Colonic mucosa (tissue), 4 donors: Measurements from ENCODE around the gene ATP1B1. TPM values are rescaled to one million over a fixed set of nuclear protein-coding genes. Genes with fewer than 3 reads are reported as not detected.

Experiments
- DNase-seq: peaks from one replicate; pipeline ENCODE4 v3.0.0-alpha.2; 2020
- H3K27ac ChIP-seq: fragments of 200-600 bp; one replicate; pipeline ENCODE4 v1.8.0; 2021
- H3K27me3 ChIP-seq: fragments of 200-600 bp; one replicate; pipeline ENCODE4 v1.8.0; 2021
- H3K36me3 ChIP-seq: fragments of 200-600 bp; one replicate; pipeline ENCODE4 v1.8.0; 2021
- H3K4me1 ChIP-seq: fragments of 200-600 bp; one replicate; pipeline ENCODE4 v1.8.0; 2021; ENCODE audit warnings: mild to moderate bottlenecking
- H3K4me3 ChIP-seq: fragments of 200-600 bp; one replicate; pipeline ENCODE4 v1.8.0; 2021
- H3K9ac ChIP-seq, 2 donors: one replicate each; pipeline ENCODE4 v1.7.0; 2013; ENCODE audit warnings: control low read depth in 2 of 2, low read depth in 2 of 2, low read length in 2 of 2
- H3K9me3 ChIP-seq: fragments of 200-600 bp; one replicate; pipeline ENCODE4 v1.8.0; 2021
- intact Hi-C: fragments of 100-400 bp; cut with DNase I; formaldehyde crosslinking; loops from one replicate; pipeline ENCODE4 v1.14.1; 2022
- total RNA-seq, 2 donors: library from RNA; stranded (reverse); fragmentation: NEBNext Ultra II Directional in 1 of 2; extraction: Animal tissue kit (Norgen Biotek cat#: 25700) in 1 of 2; gene quantifications; one replicate each; pipeline ENCODE4 v1.2.1, GENCODE V29; 2021
- TF ChIP-seq, protein P1 (sequence below): fragments of 200-600 bp; IDR thresholded peaks from one replicate; pipeline ENCODE4 v1.8.0; 2022; ENCODE audit warnings: antibody characterized with exemption, mild to moderate bottlenecking
- donor health status: healthy.
- donor health status: DM: no; HTN: no; CAD: no.
- donor health status: DM: no; HTN: no; CAD: no.

Gene ATP1B1
- total RNA-seq = 100 to 1,000 TPM; 378 to 678 TPM

- H3K9me3 ChIP-seq = no peaks in the 10 kb centered on the region
- intact Hi-C loops = no loop called here
- no peaks in the 10 kb centered on the region for H3K36me3 ChIP-seq
- H3K27ac ChIP-seq = peak within 1 kb of the TSS; percentile 92
- peaks cover 8% of the 10 kb centered on the region for H3K4me1 ChIP-seq
- DNase-seq = peak; percentile 92
- peak within 1 kb of the TSS; percentile 82 for H3K4me3 ChIP-seq
- no peaks in the 10 kb centered on the region for H3K27me3 ChIP-seq
- peak within 1 kb of the TSS; percentile 99 to 100 for H3K9ac ChIP-seq
- TF ChIP-seq, protein P1, sequence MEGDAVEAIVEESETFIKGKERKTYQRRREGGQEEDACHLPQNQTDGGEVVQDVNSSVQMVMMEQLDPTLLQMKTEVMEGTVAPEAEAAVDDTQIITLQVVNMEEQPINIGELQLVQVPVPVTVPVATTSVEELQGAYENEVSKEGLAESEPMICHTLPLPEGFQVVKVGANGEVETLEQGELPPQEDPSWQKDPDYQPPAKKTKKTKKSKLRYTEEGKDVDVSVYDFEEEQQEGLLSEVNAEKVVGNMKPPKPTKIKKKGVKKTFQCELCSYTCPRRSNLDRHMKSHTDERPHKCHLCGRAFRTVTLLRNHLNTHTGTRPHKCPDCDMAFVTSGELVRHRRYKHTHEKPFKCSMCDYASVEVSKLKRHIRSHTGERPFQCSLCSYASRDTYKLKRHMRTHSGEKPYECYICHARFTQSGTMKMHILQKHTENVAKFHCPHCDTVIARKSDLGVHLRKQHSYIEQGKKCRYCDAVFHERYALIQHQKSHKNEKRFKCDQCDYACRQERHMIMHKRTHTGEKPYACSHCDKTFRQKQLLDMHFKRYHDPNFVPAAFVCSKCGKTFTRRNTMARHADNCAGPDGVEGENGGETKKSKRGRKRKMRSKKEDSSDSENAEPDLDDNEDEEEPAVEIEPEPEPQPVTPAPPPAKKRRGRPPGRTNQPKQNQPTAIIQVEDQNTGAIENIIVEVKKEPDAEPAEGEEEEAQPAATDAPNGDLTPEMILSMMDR = peak; percentile 53
Measured at GRCh38 chr1:169106095-169106920, at the start of gene ATP1B1. Gene ATP1B1, plus strand, starts transcription at chr1:169106690. Its CDS starts 140 bp downstream, at chr1:169106830.

DNA sequence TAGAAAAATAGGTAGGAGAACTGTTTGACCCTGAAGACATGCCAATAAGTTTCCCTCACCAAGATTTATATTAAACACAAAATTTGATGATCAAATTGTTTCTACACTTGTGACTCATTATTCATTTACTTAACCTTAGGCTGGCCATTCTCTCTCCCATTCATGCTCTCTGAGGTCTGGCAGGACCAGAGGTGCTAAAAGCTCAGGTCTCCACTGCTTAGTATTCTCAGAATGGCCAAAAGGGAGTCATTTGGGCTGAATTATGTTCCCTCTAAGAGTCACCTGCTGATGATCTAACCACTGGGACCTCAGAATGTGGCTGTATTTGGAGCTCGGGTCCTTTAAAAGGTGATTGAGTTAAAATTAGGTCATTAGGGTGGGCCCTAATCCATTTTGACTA, 47.1 kb upstream of the ATP1B1 start:
- peak overlapping the region; percentile 64 for H3K27ac ChIP-seq
- intact Hi-C loops = no loop called here

GRCh38 chr1:169060043-169060722, 46.3 kb upstream of the ATP1B1 start:
- Histone ChIP-seq H3K9me3 (no peaks in the 10 kb centered on the region), H3K4me3 (no peak overlapping the region), H3K4me1 (no peaks in the 10 kb centered on the region), H3K27me3 (no peaks in the 10 kb centered on the region), H3K36me3 (no peaks in the 10 kb centered on the region), H3K27ac (peak overlapping the region; percentile 64), H3K9ac (no peak overlapping the region)
- TF ChIP-seq, protein P1 = no peak
- intact Hi-C loops = no loop called here
- DNase-seq = peak; percentile 84

More for the DNA sequence above, 47.1 kb upstream of the ATP1B1 start:
- TF ChIP-seq, protein P1 = no peak
- Histone ChIP-seq H3K9me3 (no peaks in the 10 kb centered on the region), H3K27me3 (no peaks in the 10 kb centered on the region), H3K9ac (peak overlapping the region in 1 of 2 donors; percentile 13), H3K4me1 (no peaks in the 10 kb centered on the region), H3K36me3 (no peaks in the 10 kb centered on the region), H3K4me3 (no peak overlapping the region)
- DNase-seq = no peak

DNA sequence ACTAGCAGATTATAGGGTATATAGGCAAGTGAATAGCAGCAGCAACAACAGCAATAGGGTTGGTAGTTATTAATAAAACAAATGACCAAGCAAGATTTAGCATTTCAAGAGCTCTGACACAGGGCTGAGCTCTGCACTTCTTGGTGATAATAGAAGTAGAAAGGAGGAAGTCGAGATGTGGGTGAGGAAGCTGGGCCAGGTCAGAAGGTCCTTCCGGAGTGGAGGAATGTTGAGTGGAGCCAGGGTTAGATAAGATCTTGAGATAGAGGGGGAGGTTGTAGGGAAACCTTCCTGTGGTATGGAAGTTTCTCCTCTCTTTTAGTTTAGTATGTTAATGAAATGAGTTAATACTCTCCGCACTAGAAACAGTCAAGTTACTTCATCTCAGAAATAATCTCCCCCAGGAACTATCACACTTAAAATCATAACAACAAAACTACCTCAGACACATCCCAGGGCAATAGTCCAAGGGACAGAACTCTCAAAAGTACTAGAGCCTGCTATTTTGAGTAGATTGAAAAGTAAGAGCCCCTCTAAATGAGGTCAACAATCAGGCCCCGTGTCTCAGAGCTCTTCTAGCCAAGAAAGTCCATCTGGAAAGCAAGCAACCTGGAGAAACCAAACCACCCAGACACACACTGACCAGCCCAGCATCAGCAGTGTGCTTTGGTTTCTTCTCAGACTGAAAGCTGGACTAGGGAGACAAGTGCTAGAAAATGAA, 45.4 kb upstream of the ATP1B1 start:
- TF ChIP-seq, protein P1 = no peak
- no peak for DNase-seq
- intact Hi-C loops = no loop called here
- Histone ChIP-seq H3K36me3 (no peaks in the 10 kb centered on the region), H3K27me3 (no peaks in the 10 kb centered on the region), H3K9ac (no peak overlapping the region), H3K4me3 (no peak overlapping the region), H3K27ac (peak overlapping the region; percentile 64), H3K4me1 (no peaks in the 10 kb centered on the region), H3K9me3 (no peaks in the 10 kb centered on the region)

- Histone ChIP-seq H3K9ac (no peak overlapping the region), H3K9me3 (no peaks in the 10 kb centered on the region), H3K27ac (no peak overlapping the region), H3K4me3 (no peak overlapping the region), H3K27me3 (no peaks in the 10 kb centered on the region), H3K4me1 (no peaks in the 10 kb centered on the region), H3K36me3 (no peaks in the 10 kb centered on the region)
- intact Hi-C loops = no loop called here
- no peak for DNase-seq
- TF ChIP-seq, protein P1 = no peak
Measured at GRCh38 chr1:169062152-169062551, 44.3 kb upstream of the ATP1B1 start.
